Muscle of leg (tissue), 11 donors: ENCODE measurements around the gene ADTRP. TPM values are rescaled to one million over a fixed set of nuclear protein-coding genes. Genes with fewer than 3 reads are reported as not detected.

Source experiments
- DNase-seq: peaks from one replicate; pipeline ENCODE4 v3.0.0; 2013
- H3K27ac ChIP-seq: one replicate; pipeline ENCODE4 v1.5.1; 2013; ENCODE audit warnings: mild to moderate bottlenecking, low read length, control low read depth
- H3K27me3 ChIP-seq: one replicate; pipeline ENCODE4 v1.6.1; 2013; ENCODE audit warnings: low read length; ENCODE audit not compliant: control insufficient read depth, insufficient read depth
- H3K36me3 ChIP-seq: one replicate; pipeline ENCODE4 v1.6.1; 2013; ENCODE audit warnings: low read length; ENCODE audit not compliant: control insufficient read depth, insufficient read depth
- H3K4me1 ChIP-seq: one replicate; pipeline ENCODE4 v1.6.1; 2013; ENCODE audit warnings: low read length; ENCODE audit not compliant: control insufficient read depth, insufficient read depth
- H3K4me3 ChIP-seq: one replicate; pipeline ENCODE4 v1.5.1; 2013; ENCODE audit warnings: low read length, control low read depth
- H3K9me3 ChIP-seq: replicated peaks from 2 replicates; pipeline ENCODE4 v1.6.1; 2013; ENCODE audit warnings: low read depth, low read length; ENCODE audit not compliant: control insufficient read depth
- WGBS: methylation state at CpG from one replicate; pipeline ENCODE4 v1.1.5; 2013; ENCODE audit warnings: missing lambda C conversion rate; ENCODE audit not compliant: insufficient coverage; 5-methylcytosine and 5-hydroxymethylcytosine counted together
- polyA plus RNA-seq, 8 donors: library from polyadenylated mRNA; unstranded; fragments of 120-200 nt; gene quantifications; one replicate each; pipeline versions ENCODE4 v1.2.1 to v1.2.3, GENCODE V29; 2013; ENCODE audit warnings: inconsistent platforms in 1 of 8, low replicate concordance in 1 of 8; ENCODE audit not compliant: insufficient read length in 8 of 8, insufficient read depth in 1 of 8
- total RNA-seq: library from RNA; stranded (reverse); fragments of 120-200 nt; gene quantifications from one replicate; pipeline ENCODE4 v1.2.4, GENCODE V29; 2013

Gene ADTRP
- total and polyA plus RNA-seq, 9 donors: 0.12 to 2.3 (median 0.71) TPM

DNA sequence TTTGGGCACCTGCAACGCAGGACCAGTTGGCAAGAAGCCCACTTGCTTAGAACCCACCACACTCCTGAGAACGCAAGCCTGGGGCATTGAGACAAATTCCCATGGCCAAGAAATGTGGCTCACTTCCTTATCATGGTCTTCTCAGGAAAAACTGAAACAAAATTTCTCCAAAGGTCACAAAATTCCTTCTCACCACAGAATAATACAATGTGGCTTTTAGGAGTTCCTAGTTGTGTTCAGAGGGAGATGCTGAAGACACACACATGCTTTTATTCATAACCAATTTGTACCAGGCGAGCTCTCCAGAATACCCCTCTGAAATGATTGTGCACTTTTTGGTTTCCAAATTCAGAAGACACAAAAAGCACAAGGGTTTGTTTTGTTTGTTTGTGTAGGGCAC is 31.6 kb downstream of the ADTRP start:
- Histone ChIP-seq H3K27ac (no peak overlapping the region), H3K9me3 (no peaks in the 10 kb centered on the region), H3K4me1 (peaks cover 5% of the 10 kb centered on the region), H3K27me3 (no peaks in the 10 kb centered on the region), H3K36me3 (no peaks in the 10 kb centered on the region), H3K4me3 (no peak overlapping the region)
- no peak for DNase-seq
- 61% methylated on average over 2 of the region's 3 CpGs for whole genome bisulfite sequencing

DNA sequence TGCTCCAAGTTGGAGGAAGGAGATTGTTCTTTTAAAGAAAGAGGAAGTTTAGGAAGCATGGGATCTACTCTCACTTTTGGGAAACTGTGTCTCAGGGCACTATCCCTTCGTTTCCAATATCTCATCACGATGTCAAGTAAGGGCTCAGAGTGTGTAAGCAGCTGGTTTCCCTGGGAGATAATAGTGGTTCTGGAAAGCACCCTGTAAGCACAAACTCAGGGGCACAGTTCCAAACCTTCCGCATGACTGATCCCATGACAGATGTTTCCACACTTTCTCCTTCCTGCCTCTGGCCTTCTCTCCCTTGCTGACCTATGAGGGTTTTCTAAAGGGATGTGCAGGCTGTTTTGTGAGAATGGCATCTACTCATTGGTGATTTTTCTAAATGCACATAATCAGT is 33.9 kb downstream of the ADTRP start:
- H3K27me3 ChIP-seq: no peaks in the 10 kb centered on the region
- H3K4me3 ChIP-seq: no peak overlapping the region
- H3K4me1 ChIP-seq: peaks cover 5% of the 10 kb centered on the region
- peak; percentile 92 for DNase-seq
- H3K9me3 ChIP-seq: no peaks in the 10 kb centered on the region
- no peaks in the 10 kb centered on the region for H3K36me3 ChIP-seq
- peak overlapping the region; percentile 71 for H3K27ac ChIP-seq
- WGBS: 40% methylated on average over 1 of the region's 3 CpGs

DNA sequence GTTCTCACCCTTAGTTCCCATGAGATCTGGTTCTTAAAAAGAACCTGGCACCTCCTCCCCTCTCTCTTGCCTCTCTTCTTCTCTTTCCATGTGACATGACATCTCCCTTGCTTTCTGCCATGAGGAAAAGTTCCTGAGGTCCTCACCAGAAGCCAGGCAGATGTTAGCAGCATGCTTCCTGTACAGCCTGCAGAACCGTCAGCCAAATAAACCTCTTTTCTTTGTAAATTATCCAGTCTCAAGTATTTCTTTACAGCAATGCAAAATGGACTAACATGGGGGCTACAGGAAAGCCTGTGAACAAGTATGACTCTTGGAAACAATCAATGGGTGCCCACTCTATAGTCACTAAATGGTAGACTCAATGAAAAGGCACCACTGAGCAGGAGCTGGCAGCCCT is 34.5 kb downstream of the ADTRP start:
- H3K36me3 ChIP-seq: no peaks in the 10 kb centered on the region
- H3K27ac ChIP-seq: peak overlapping the region; percentile 71
- H3K4me3 ChIP-seq: no peak overlapping the region
- no peak for DNase-seq
- H3K9me3 ChIP-seq: no peaks in the 10 kb centered on the region
- no peaks in the 10 kb centered on the region for H3K27me3 ChIP-seq
- H3K4me1 ChIP-seq: peaks cover 5% of the 10 kb centered on the region
- no CpG with 5 or more reads among the region's 1 CpG for WGBS

DNA sequence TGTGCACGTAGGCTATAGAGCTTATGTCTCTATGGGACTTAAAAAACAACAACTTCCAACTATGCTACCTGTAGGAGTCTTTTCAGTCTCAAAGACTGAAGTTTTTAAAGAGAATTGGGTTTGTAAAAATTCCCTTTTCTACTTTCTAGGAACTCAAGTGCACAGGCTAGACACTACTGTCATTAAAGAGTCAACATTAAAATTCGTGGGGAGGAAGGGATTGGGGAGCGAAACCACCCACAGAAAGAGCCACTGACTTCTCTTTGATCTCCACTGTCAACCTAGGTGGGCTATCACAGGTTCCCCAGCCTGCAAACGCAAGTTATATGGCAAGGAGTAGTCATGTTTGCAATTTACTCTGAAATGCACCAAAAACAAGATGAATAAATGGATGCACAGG is 37.7 kb downstream of the ADTRP start:
- Histone ChIP-seq H3K36me3 (no peaks in the 10 kb centered on the region), H3K27me3 (no peaks in the 10 kb centered on the region), H3K27ac (no peak overlapping the region), H3K4me1 (peaks cover 13% of the 10 kb centered on the region), H3K4me3 (no peak overlapping the region), H3K9me3 (no peaks in the 10 kb centered on the region)
- no CpG with 5 or more reads among the region's 4 CpGs for WGBS
- DNase-seq: no peak

DNA sequence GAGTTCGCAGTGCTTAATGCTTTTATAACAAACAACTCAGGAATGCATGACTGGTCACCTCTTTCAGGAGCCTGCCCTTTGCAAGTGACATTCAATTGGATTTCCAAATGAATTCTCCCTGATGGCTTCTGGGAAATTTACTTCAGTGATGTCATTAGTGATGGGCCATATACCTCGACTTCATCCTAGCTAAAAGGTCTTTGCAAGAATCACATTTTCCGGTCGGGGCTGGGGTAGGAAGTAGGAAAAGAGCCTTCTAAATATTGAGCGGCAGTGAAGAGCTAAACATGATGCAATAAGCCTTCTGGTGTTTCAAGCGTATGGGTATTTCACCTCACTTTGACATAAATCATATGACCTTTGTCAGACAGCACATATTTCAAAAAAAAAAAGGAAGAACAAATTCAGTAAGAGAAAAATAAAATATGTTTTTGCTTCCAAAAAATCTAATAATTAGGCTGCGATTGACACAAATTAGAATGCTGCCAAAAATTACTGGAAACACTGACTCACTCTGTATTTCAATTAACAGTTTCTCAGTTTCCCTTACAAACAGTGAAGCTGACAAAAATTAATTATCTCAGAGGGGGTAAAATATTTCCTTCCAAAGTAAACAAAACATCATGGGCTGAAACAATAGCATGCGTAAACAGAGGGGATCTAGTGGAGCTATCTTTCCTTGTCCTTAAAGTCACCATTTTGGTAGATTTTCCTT is 39.8 kb downstream of the ADTRP start:
- no CpG with 5 or more reads among the region's 8 CpGs for WGBS
- no peaks in the 10 kb centered on the region for H3K36me3 ChIP-seq
- H3K27ac ChIP-seq: no peak overlapping the region
- no peaks in the 10 kb centered on the region for H3K9me3 ChIP-seq
- no peak overlapping the region for H3K4me3 ChIP-seq
- DNase-seq: peak; percentile 38
- H3K27me3 ChIP-seq: no peaks in the 10 kb centered on the region
- H3K4me1 ChIP-seq: peaks cover 8% of the 10 kb centered on the region

DNA sequence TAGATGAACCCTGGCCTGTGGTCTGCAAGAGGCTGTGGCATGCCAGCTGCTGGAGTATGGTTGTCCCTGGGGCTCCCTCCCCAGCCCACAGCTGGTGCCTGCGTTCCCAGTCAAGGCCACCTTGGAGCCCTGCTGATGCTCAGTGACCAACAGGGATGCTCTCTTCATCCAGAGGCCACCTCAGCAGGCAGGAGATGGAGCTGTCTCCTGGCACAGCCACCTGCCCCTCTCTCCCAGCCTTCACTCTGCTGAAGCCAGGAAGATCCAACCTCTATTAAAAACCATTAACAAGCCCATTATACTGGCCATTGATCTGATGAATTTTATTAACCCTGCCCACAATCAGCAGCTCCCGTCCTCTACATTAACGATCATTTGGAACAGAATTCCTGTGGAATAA is 40.4 kb downstream of the ADTRP start:
- Histone ChIP-seq H3K4me1 (peaks cover 8% of the 10 kb centered on the region), H3K27ac (no peak overlapping the region), H3K4me3 (no peak overlapping the region), H3K9me3 (no peaks in the 10 kb centered on the region), H3K36me3 (no peaks in the 10 kb centered on the region), H3K27me3 (no peaks in the 10 kb centered on the region)
- DNase-seq: no peak
- 80% methylated on average over 1 of the region's 3 CpGs for WGBS

DNA sequence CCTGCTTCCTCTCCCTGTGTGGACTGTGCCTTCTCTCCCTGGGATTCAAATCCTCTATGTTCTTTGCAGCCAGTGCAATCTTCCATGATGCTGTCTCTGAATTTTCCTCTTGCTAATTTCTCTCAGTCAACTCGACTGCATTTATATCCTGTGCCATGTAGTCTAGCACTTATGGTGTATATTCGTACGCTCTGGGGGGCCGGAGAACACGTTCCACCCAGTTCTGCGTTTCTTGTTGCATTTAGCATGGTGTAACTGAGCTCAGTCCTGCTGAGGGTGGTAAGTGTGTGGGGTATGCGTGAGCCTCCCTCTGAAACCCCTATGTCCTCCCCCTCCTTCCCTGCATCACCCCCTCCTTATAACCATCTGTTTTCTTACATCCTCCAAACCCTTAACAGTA is 42.0 kb downstream of the ADTRP start:
- H3K36me3 ChIP-seq: no peaks in the 10 kb centered on the region
- H3K27ac ChIP-seq: no peak overlapping the region
- WGBS: no CpG with 5 or more reads among the region's 7 CpGs
- H3K4me1 ChIP-seq: peaks cover 15% of the 10 kb centered on the region
- H3K27me3 ChIP-seq: no peaks in the 10 kb centered on the region
- H3K4me3 ChIP-seq: no peak overlapping the region
- no peaks in the 10 kb centered on the region for H3K9me3 ChIP-seq
- no peak for DNase-seq

DNA sequence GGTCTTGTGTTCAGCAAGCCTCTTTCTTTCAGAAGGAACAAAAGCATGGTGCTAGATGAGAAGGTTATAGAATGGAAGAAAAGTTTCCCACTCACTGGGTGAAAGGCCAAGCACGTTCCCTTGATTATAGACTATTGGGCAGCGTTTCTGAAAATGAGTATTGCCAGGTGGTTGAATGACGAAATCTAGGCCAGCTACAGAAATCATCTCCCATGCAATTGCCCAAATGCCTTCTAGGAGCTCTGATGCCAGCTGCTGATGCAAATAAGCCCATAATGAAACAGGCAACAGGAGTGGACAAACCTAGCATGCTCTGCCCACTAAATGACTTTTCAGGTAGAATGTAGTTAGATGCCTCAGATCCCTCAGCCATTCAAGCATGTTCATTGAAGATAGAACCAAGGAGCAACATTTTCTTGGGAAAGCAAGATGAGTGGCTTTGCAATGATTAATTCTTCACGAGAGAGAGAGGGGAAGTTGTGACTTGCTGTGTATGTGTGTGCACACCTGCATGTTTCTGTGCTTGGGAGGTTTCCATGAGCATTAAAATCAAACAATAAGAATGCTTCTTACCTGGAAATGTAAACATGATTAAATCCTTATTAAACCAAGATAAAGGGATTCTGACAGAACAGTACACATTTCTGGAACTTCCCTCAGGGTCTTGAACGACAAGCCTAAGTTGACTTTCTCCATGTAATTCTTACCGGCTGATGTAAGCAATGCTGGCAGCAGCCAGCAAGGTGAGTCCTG is 43.6 kb downstream of the ADTRP start:
- H3K27ac ChIP-seq: no peak overlapping the region
- H3K36me3 ChIP-seq: no peaks in the 10 kb centered on the region
- H3K4me3 ChIP-seq: no peak overlapping the region
- H3K4me1 ChIP-seq: peaks cover 17% of the 10 kb centered on the region
- no peaks in the 10 kb centered on the region for H3K27me3 ChIP-seq
- no peaks in the 10 kb centered on the region for H3K9me3 ChIP-seq
- no peak for DNase-seq
- 90% methylated on average over 2 of the region's 6 CpGs for WGBS

DNA sequence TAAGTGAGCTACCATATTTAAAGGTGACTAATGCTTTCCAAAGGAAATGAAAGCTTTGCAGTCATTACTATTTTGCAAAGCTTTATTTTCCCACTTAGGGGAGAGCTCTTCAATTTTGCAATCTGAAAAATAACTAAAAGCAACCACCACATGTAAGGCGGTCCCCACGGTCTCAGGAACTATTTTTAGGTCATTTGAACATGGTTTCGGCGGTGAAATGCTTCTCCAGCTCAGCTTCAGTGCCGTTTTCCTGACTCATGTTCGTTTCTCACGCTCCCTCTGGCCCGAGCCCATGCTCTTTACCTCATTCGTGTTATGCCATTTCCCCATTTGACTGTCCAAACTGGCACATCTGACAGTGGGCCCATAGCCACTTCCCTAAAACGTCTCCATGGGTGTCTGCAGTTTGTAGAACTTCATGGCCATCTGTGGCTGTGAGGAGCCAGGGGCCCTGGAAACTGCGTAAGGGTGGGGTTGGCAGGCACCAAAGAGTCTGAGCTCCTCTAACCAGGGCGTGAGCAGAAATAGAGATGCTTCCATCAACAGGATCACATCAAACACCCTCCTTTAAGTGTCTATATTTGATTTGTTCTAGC is 46.5 kb downstream of the ADTRP start:
- Histone ChIP-seq H3K27ac (peak overlapping the region; percentile 45), H3K9me3 (no peaks in the 10 kb centered on the region), H3K36me3 (no peaks in the 10 kb centered on the region), H3K4me1 (peaks cover 15% of the 10 kb centered on the region), H3K4me3 (no peak overlapping the region), H3K27me3 (no peaks in the 10 kb centered on the region)
- DNase-seq: peak; percentile 88
- 36% methylated on average over 9 of the region's 12 CpGs for WGBS

DNA sequence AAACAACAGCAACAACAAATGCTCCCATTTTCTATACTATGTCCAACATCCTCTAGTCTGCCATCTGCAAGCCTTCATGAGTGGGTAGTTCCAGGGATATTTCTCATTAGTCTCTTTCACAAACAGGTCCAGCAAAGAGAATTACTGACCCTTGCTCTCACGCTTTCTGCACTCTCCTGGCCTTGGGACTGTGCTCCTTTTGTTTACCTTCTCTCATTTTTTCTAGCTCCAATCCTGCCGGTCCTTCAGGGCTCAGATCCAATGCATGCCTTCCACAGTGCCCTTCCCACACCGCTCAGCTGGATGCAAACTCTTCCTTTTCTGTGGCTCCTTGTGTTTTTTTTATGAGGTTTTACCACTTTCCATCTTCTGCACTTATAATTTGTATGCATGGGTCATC is 47.2 kb downstream of the ADTRP start:
- Histone ChIP-seq H3K36me3 (no peaks in the 10 kb centered on the region), H3K4me1 (peaks cover 9% of the 10 kb centered on the region), H3K27me3 (no peaks in the 10 kb centered on the region), H3K27ac (peak overlapping the region; percentile 45), H3K4me3 (no peak overlapping the region), H3K9me3 (no peaks in the 10 kb centered on the region)
- DNase-seq: no peak
- 100% methylated on average over 1 of the region's 3 CpGs for WGBS
